LNCaP clone FGC (cell line): ENCODE measurements around the gene SPTB.
"Not testable (repeated sequence)": the region's sequence is repeated elsewhere in the genome, so short reads cannot be mapped to it uniquely, and the experiment has no call there.

ENCODE experiments used
- DNase-seq: peaks from one replicate; pipeline ENCODE4 v3.0.0-alpha.2; 2011; ENCODE audit warnings: low read depth
- H3K4me3 ChIP-seq: 2 replicates; pipeline ENCODE4 v1.5.1; 2011; ENCODE audit warnings: mild to moderate bottlenecking, low read depth, low read length, control low read depth
- TF ChIP-seq, protein P1 (sequence below): IDR thresholded peaks from 2 replicates; pipeline ENCODE4 v1.5.1; 2012; ENCODE audit warnings: mild to moderate bottlenecking; ENCODE audit not compliant: control insufficient read depth, insufficient read depth; ENCODE audit errors: extremely low read depth

The SPTB gene

DNA sequence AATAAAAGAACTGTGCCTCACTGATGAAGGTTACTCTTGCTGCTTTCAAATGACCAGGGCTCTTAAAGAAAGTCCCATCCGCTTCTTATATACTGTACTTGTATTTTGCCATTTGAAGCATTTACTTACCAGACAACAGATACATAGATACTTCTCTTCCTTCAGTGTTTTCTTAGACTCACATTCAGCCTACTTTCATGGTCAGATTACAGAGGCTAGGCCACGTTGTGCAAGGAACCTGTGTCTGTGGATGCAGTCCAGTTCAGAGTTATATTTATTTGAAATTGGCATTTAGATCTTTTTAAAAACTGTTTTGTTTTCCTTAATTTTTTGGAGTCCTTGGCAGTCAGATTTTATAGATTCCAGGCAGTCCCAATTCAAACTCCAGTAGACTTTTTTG lies 40.8 kb upstream of the SPTB start:
- TF ChIP-seq, protein P1, sequence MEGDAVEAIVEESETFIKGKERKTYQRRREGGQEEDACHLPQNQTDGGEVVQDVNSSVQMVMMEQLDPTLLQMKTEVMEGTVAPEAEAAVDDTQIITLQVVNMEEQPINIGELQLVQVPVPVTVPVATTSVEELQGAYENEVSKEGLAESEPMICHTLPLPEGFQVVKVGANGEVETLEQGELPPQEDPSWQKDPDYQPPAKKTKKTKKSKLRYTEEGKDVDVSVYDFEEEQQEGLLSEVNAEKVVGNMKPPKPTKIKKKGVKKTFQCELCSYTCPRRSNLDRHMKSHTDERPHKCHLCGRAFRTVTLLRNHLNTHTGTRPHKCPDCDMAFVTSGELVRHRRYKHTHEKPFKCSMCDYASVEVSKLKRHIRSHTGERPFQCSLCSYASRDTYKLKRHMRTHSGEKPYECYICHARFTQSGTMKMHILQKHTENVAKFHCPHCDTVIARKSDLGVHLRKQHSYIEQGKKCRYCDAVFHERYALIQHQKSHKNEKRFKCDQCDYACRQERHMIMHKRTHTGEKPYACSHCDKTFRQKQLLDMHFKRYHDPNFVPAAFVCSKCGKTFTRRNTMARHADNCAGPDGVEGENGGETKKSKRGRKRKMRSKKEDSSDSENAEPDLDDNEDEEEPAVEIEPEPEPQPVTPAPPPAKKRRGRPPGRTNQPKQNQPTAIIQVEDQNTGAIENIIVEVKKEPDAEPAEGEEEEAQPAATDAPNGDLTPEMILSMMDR: no peak
- no peak for DNase-seq
- H3K4me3 ChIP-seq: no peak overlapping the region

DNA sequence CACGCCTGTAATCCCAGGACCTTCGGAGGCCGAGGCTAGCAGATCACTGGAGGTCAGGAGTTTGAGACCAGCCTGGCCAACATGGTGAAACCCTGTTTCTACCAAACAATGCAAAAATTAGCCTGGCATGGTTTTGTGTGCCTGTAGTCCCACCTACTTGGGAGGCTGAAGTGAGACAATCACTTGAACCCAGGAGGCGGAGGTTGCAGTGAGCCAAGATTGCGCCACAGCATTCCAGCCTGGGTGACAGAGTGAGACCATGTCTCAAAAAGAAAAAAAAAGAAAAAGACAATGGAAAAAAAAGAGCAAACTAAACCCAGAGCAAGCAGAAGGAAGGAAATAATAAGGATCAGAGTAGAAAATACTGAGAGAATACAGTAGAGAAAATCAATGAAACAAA lies 39.9 kb upstream of the SPTB start:
- no peak for DNase-seq
- no peak overlapping the region for H3K4me3 ChIP-seq
- TF ChIP-seq, protein P1: no peak

DNA sequence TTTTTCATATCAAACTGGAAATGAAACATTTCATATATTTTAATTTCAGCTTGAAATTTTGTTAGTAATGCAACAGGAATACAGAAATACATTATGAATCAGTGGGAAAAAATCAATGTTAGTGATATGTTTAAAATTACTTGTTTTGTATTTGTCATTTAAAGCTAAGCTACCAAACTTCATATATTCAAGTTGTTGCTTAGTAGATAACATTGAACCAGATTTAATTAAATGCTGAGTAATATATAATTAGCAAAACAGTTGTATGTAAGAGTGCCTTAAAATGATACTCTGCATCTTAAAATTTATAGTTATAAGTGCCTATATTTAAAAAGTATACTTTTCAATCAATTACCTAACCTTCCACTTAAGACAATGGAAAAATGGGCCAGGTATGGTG lies 39.5 kb upstream of the SPTB start:
- no peak overlapping the region for H3K4me3 ChIP-seq
- no peak for DNase-seq
- TF ChIP-seq, protein P1: no peak

DNA sequence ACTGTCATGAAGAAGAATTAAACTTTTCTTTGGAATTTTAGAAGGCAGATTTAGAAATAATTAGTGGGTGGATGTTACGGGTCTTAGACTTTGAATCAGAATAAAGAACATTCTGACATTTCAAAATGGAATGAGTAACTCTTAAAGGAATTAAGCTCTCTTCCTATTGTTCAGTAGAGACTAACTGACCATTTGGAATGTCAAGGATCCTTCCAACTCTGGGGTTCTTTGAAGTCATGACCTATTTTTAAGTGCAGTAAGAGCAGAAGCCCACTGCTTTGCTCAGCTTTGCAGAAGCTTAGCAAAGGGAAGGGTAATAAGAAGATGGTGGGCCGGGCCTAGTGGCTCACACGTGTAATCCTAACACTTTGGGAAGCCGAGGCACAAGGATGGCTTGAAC lies 38.5 kb upstream of the SPTB start:
- TF ChIP-seq, protein P1: no peak
- H3K4me3 ChIP-seq: no peak overlapping the region
- no peak for DNase-seq

DNA sequence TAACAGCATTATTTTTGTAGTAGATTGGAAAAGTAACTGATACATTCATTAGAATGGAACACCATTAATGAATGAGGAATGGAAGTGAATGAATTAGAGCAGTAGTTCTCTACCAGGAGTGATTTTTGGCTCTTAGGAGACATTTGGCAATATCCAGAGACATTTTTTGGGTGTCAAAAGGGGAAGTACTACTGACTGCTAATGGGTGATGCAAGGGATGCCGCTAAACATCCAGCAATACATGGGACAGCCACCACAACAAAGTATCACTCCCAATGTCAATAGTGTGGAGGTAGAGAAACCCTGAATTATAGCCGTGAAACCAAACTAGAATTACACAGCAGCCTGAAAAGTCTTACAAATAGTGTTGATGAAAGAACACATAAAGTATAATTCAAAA lies 36.1 kb upstream of the SPTB start:
- no peak overlapping the region for H3K4me3 ChIP-seq
- DNase-seq: no peak
- TF ChIP-seq, protein P1: no peak

DNA sequence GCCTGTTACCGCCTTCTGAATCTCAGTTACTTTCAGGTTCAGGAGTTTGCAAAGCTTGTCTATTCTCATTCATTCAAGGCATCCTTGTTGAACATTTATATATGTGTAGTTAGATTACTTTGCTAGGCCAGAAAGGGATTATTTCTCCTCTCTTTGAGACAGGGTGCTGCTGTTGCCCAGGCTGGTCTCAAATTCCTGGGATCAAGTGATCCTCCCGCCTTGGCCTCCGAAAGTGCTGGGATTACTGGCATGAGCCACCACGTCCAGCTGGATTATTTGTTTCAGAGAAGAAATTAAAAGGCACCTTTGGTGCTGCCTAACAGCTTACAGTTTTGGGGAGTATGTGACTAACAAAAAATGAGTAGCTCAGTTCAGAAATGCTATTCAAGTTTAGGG lies 35.3 kb upstream of the SPTB start:
- no peak for DNase-seq
- H3K4me3 ChIP-seq: peak overlapping the region; percentile 96
- TF ChIP-seq, protein P1: no peak

DNA sequence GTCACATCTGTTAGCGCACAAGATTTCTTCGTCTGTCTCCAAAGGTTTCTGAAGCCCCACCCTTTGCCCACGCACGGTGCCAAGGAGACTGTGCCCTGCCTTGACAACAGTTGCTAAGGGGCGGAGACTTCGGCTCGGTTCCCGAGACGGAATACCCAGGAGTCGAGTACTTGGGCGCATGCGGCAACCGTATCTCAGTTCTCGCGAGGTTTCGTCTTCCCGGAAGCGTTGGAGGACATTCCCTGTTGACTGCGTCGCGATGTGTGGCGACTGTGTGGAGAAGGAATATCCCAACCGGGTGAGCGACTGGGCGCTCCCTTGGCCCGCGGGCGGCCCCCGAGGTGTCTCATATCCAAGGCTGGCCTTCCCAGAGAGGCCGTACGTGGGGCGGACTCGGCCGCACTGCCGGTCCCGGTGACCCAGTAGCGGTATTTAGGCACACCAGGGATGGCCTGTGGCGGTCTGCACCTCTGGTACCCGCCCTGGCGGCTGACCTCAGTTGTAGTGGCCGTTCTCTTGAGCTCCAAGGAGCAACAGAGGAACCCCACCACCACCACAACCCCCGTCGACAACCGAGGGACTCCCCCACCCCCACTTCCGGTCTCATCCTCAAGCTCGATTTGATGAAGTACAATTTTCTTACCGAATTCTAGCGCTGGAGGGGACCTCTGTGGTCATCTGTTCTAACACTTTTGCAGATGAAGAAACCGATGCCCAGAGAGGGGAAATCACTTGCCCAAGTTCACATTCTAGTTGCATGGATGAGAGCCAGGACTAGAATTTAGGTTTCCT lies 34.7 kb upstream of the SPTB start, which contains the start of gene CHURC1:
TSS of gene CHURC1 (plus strand) at position 219 of the 792 bp plus-strand sequence. CDS start at position 260, 41 bp downstream.
- TF ChIP-seq, protein P1: no peak
- H3K4me3 ChIP-seq: peak within 1 kb of the TSS; percentile 96
- peak; percentile 98 for DNase-seq

DNA sequence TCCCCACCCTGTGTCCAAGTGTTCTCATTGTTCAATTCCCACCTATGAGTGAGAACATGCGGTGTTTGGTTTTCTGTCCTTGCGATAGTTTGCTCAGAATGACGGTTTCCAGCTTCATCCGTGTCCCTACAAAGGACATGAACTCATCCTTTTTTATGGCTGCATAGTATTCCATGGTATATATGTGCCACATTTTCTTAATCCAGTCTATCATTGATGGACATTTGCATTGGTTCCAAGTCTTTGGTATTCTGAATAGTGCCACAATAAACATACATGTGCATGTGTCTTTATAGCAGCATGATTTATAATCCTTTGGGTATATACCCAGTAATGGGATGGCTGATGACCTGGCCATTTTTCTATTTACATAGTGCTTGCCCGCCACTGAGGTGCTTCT lies 33.8 kb upstream of the SPTB start:
- peak overlapping the region; percentile 96 for H3K4me3 ChIP-seq
- not testable (repeated sequence) for DNase-seq
